HAP-1 (cell line): ENCODE measurements around the gene MPHOSPH8.

Experiments used
- DNase-seq, 2 experiments: peaks; one replicate each; pipeline ENCODE4 v3.0.0-alpha.2; 2016 to 2020; ENCODE audit warnings: low spot score in 2 of 2
- H3K27me3 ChIP-seq: fragments of 250-450 bp; sonication (Bioruptor Pico); 2 replicates; pipeline ENCODE4 v1.5.1; 2020; ENCODE audit warnings: low read depth, mild to moderate bottlenecking, moderate library complexity
- H3K36me3 ChIP-seq: fragments of 250-450 bp; sonication (Bioruptor Pico); replicated peaks from 2 replicates; pipeline ENCODE4 v1.5.1; 2020; ENCODE audit warnings: mild to moderate bottlenecking
- H3K4me1 ChIP-seq: fragments of 250-450 bp; sonication (Bioruptor Pico); 2 replicates; pipeline ENCODE4 v1.5.1; 2020; ENCODE audit warnings: mild to moderate bottlenecking
- H3K4me3 ChIP-seq: fragments of 250-450 bp; sonication (Bioruptor Pico); 2 replicates; pipeline ENCODE4 v1.5.1; 2020; ENCODE audit warnings: mild to moderate bottlenecking, moderate library complexity
- H3K9me3 ChIP-seq: fragments of 250-450 bp; sonication (Bioruptor Pico); 2 replicates; pipeline ENCODE4 v1.5.1; 2020; ENCODE audit warnings: mild to moderate bottlenecking, moderate library complexity
- in situ Hi-C: fragments of 300-500 bp; cut with MboI; formaldehyde crosslinking; loops from 3 replicates; pipeline ENCODE4 v1.14.3; 2020; ENCODE audit warnings: low sequenced_read_pairs, inconsistent platforms, mixed read lengths

The MPHOSPH8 gene

GRCh38 chr13:19657872-19658591 lies 24.6 kb downstream of the MPHOSPH8 start:
- in situ Hi-C loops: no loop called here
- Histone ChIP-seq H3K4me1 (no peaks in the 10 kb centered on the region), H3K4me3 (no peak overlapping the region), H3K9me3 (no peaks in the 10 kb centered on the region), H3K27me3 (no peaks in the 10 kb centered on the region), H3K36me3 (peaks cover 22% of the 10 kb centered on the region)
- DNase-seq: no peak

GRCh38 chr13:19658831-19659230 lies 25.4 kb downstream of the MPHOSPH8 start:
- DNase-seq: no peak
- H3K4me1 ChIP-seq: no peaks in the 10 kb centered on the region
- H3K27me3 ChIP-seq: no peaks in the 10 kb centered on the region
- H3K9me3 ChIP-seq: no peaks in the 10 kb centered on the region
- no peak overlapping the region for H3K4me3 ChIP-seq
- in situ Hi-C loops: no loop called here
- peaks cover 30% of the 10 kb centered on the region for H3K36me3 ChIP-seq

- no peaks in the 10 kb centered on the region for H3K4me1 ChIP-seq
- in situ Hi-C loops: no loop called here
- no peak overlapping the region for H3K4me3 ChIP-seq
- no peaks in the 10 kb centered on the region for H3K9me3 ChIP-seq
- DNase-seq: no peak
- H3K27me3 ChIP-seq: no peaks in the 10 kb centered on the region
- H3K36me3 ChIP-seq: peaks cover 43% of the 10 kb centered on the region
Observed at GRCh38 chr13:19661126-19661525, 27.7 kb downstream of the MPHOSPH8 start.

GRCh38 chr13:19661561-19661960 lies 28.1 kb downstream of the MPHOSPH8 start:
- H3K9me3 ChIP-seq: no peaks in the 10 kb centered on the region
- in situ Hi-C loops: no loop called here
- no peak overlapping the region for H3K4me3 ChIP-seq
- no peaks in the 10 kb centered on the region for H3K4me1 ChIP-seq
- no peaks in the 10 kb centered on the region for H3K27me3 ChIP-seq
- peaks cover 48% of the 10 kb centered on the region for H3K36me3 ChIP-seq
- no peak for DNase-seq

GRCh38 chr13:19663416-19663979 lies 30.0 kb downstream of the MPHOSPH8 start:
- H3K36me3 ChIP-seq: peaks cover 61% of the 10 kb centered on the region
- DNase-seq: no peak

GRCh38 chr13:19664481-19665230 lies 31.2 kb downstream of the MPHOSPH8 start:
- Histone ChIP-seq H3K9me3 (no peaks in the 10 kb centered on the region), H3K4me1 (no peaks in the 10 kb centered on the region), H3K4me3 (no peak overlapping the region), H3K36me3 (peaks cover 63% of the 10 kb centered on the region), H3K27me3 (no peaks in the 10 kb centered on the region)
- no peak for DNase-seq
- in situ Hi-C loops: no loop called here

More at GRCh38 chr13:19663416-19663979, 30.0 kb downstream of the MPHOSPH8 start:
- Histone ChIP-seq H3K9me3 (no peaks in the 10 kb centered on the region), H3K4me1 (no peaks in the 10 kb centered on the region), H3K4me3 (no peak overlapping the region), H3K27me3 (no peaks in the 10 kb centered on the region)
- in situ Hi-C loops: no loop called here

- H3K27me3 ChIP-seq: no peaks in the 10 kb centered on the region
- no peak for DNase-seq
- in situ Hi-C loops: no loop called here
- no peaks in the 10 kb centered on the region for H3K9me3 ChIP-seq
- H3K4me3 ChIP-seq: no peak overlapping the region
- H3K36me3 ChIP-seq: peaks cover 71% of the 10 kb centered on the region
- no peaks in the 10 kb centered on the region for H3K4me1 ChIP-seq
Observed at GRCh38 chr13:19665427-19665859, 32.0 kb downstream of the MPHOSPH8 start.

- DNase-seq: no peak
- Histone ChIP-seq H3K9me3 (no peaks in the 10 kb centered on the region), H3K27me3 (no peaks in the 10 kb centered on the region), H3K36me3 (peaks cover 82% of the 10 kb centered on the region), H3K4me3 (no peak overlapping the region), H3K4me1 (no peaks in the 10 kb centered on the region)
- in situ Hi-C loops: no loop called here
Observed at GRCh38 chr13:19668778-19669177, 35.3 kb downstream of the MPHOSPH8 start.

GRCh38 chr13:19670147-19670546 lies 36.7 kb downstream of the MPHOSPH8 start:
- no peaks in the 10 kb centered on the region for H3K27me3 ChIP-seq
- H3K9me3 ChIP-seq: no peaks in the 10 kb centered on the region
- H3K4me1 ChIP-seq: no peaks in the 10 kb centered on the region
- peaks cover 88% of the 10 kb centered on the region for H3K36me3 ChIP-seq
- in situ Hi-C loops: no loop called here
- no peak overlapping the region for H3K4me3 ChIP-seq
- no peak for DNase-seq

- H3K9me3 ChIP-seq: no peaks in the 10 kb centered on the region
- in situ Hi-C loops: no loop called here
- H3K4me1 ChIP-seq: no peaks in the 10 kb centered on the region
- H3K4me3 ChIP-seq: no peak overlapping the region
- peaks cover 82% of the 10 kb centered on the region for H3K36me3 ChIP-seq
- no peaks in the 10 kb centered on the region for H3K27me3 ChIP-seq
- no peak for DNase-seq
Observed at GRCh38 chr13:19672990-19673389, 39.5 kb downstream of the MPHOSPH8 start.

- Histone ChIP-seq H3K4me1 (no peaks in the 10 kb centered on the region), H3K4me3 (no peak overlapping the region), H3K9me3 (no peaks in the 10 kb centered on the region), H3K27me3 (no peaks in the 10 kb centered on the region), H3K36me3 (peaks cover 74% of the 10 kb centered on the region)
- in situ Hi-C loops: no loop called here
- DNase-seq: no peak
Observed at GRCh38 chr13:19673473-19674430, 40.3 kb downstream of the MPHOSPH8 start.

GRCh38 chr13:19674898-19675297 lies 41.4 kb downstream of the MPHOSPH8 start:
- H3K27me3 ChIP-seq: no peaks in the 10 kb centered on the region
- no peaks in the 10 kb centered on the region for H3K4me1 ChIP-seq
- H3K36me3 ChIP-seq: peaks cover 63% of the 10 kb centered on the region
- no peaks in the 10 kb centered on the region for H3K9me3 ChIP-seq
- DNase-seq: no peak
- H3K4me3 ChIP-seq: no peak overlapping the region
- in situ Hi-C loops: no loop called here

- H3K9me3 ChIP-seq: no peaks in the 10 kb centered on the region
- H3K4me1 ChIP-seq: no peaks in the 10 kb centered on the region
- in situ Hi-C loops: no loop called here
- H3K4me3 ChIP-seq: no peak overlapping the region
- H3K27me3 ChIP-seq: no peaks in the 10 kb centered on the region
- H3K36me3 ChIP-seq: peaks cover 53% of the 10 kb centered on the region
- DNase-seq: no peak
Observed at GRCh38 chr13:19676168-19676567, 42.7 kb downstream of the MPHOSPH8 start.
